Measurements from ENCODE around the gene DGKB. TPM values are rescaled to one million over a fixed set of nuclear protein-coding genes. Genes with fewer than 3 reads are reported as not detected.
"Not testable (repeated sequence)": the region's sequence is repeated elsewhere in the genome, so short reads cannot be mapped to it uniquely, and the experiment has no call there.

The DGKB gene
- total and polyA plus RNA-seq, 5 donors: 0.16 to 1.1 (median 0.54) TPM

GRCh38 chr7:14294637-14295036 lies 607.9 kb downstream of the DGKB start:
- Histone ChIP-seq H3K4me3 (ENCODE audit: low read length) (no peak overlapping the region), H3K27ac (ENCODE audit: low read length) (no peak overlapping the region), H3K4me1 (ENCODE audit: control insufficient read depth, insufficient read depth, low read length) (no peaks in the 10 kb centered on the region), H3K9me3 (ENCODE audit: control insufficient read depth, low read length) (no peaks in the 10 kb centered on the region), H3K27me3 (ENCODE audit: control insufficient read depth, insufficient read depth) (no peaks in the 10 kb centered on the region)
- intact Hi-C loops (cut with DNase I): no loop called here
- DNase-seq: no peak
- ATAC-seq: no peak
- 75% methylated on average over 1 of the region's 1 CpG for WGBS

- 73% methylated on average over 2 of the region's 2 CpGs for WGBS
- Histone ChIP-seq H3K4me1 (ENCODE audit: control insufficient read depth, insufficient read depth, low read length) (no peaks in the 10 kb centered on the region), H3K27ac (ENCODE audit: low read length) (no peak overlapping the region), H3K27me3 (ENCODE audit: control insufficient read depth, insufficient read depth) (no peaks in the 10 kb centered on the region), H3K9me3 (ENCODE audit: control insufficient read depth, low read length) (no peaks in the 10 kb centered on the region), H3K4me3 (ENCODE audit: low read length) (no peak overlapping the region)
- ATAC-seq (no peak), DNase-seq (no peak)
- intact Hi-C loops (cut with DNase I): no loop called here
Observed at GRCh38 chr7:14293434-14293833, 609.1 kb downstream of the DGKB start.

- no peak overlapping the region for H3K27ac ChIP-seq (ENCODE audit: low read length)
- H3K9me3 ChIP-seq (ENCODE audit: control insufficient read depth, low read length): no peaks in the 10 kb centered on the region
- no peaks in the 10 kb centered on the region for H3K27me3 ChIP-seq (ENCODE audit: control insufficient read depth, insufficient read depth)
- H3K4me1 ChIP-seq (ENCODE audit: control insufficient read depth, insufficient read depth, low read length): no peaks in the 10 kb centered on the region
- intact Hi-C loops (cut with DNase I): no loop called here
- ATAC-seq (no peak), DNase-seq (no peak)
- H3K4me3 ChIP-seq (ENCODE audit: low read length): no peak overlapping the region
Observed at GRCh38 chr7:14292737-14293136, 609.8 kb downstream of the DGKB start.

- ATAC-seq (no peak), DNase-seq (no peak)
- Histone ChIP-seq H3K4me3 (ENCODE audit: low read length) (no peak overlapping the region), H3K27me3 (ENCODE audit: control insufficient read depth, insufficient read depth) (no peaks in the 10 kb centered on the region), H3K9me3 (ENCODE audit: control insufficient read depth, low read length) (no peaks in the 10 kb centered on the region), H3K27ac (ENCODE audit: low read length) (no peak overlapping the region), H3K4me1 (ENCODE audit: control insufficient read depth, insufficient read depth, low read length) (no peaks in the 10 kb centered on the region)
- intact Hi-C loops (cut with DNase I): no loop called here
Observed at GRCh38 chr7:14289957-14290356, 612.6 kb downstream of the DGKB start.

DNA sequence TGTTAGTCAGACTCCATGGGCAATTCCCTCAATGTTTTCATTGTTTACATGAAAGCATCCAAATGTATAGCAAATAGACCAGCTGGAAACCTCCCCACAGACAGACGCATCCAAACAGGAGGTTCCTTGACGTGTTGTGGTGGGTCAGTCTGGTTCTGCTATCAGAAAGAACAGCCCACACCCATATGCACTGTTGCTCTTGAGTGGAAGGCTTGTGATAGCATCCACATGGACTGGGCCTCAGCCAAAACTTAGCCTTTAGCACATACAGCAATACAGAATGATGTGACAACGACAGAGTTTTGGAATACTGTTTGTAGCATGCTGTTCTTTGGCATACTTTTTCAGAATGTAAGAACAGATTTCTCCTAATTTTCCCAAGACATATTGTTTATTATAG lies 613.9 kb downstream of the DGKB start:
- Histone ChIP-seq H3K4me3 (ENCODE audit: low read length) (no peak overlapping the region), H3K27me3 (ENCODE audit: control insufficient read depth, insufficient read depth) (no peaks in the 10 kb centered on the region), H3K4me1 (ENCODE audit: control insufficient read depth, insufficient read depth, low read length) (no peaks in the 10 kb centered on the region), H3K27ac (ENCODE audit: low read length) (no peak overlapping the region), H3K9me3 (ENCODE audit: control insufficient read depth, low read length) (no peaks in the 10 kb centered on the region)
- intact Hi-C loops (cut with DNase I): no loop called here
- DNase-seq (no peak), ATAC-seq (no peak)
- WGBS: 16% methylated on average over 3 of the region's 3 CpGs

DNA sequence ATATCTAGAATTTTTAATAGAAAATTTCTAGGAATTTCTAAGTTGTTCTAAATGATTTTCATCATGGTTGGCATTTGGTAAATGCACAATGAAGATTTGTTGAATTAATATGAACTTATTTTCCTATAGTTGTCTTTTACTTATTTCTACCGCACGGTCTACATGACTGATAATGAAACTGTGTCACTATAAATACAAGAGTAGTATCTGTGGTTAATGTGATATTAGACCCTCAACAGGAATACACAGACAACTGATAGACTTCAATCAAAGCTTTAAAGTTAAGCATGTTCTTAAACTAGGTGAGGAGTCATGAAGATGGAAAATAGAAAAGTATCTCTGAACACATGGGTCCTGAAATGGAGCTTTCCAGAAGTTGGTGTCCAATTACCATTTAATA lies 615.2 kb downstream of the DGKB start:
- ATAC-seq (no peak), DNase-seq (no peak)
- intact Hi-C loops (cut with DNase I): no loop called here
- Histone ChIP-seq H3K4me1 (ENCODE audit: control insufficient read depth, insufficient read depth, low read length) (no peaks in the 10 kb centered on the region), H3K4me3 (ENCODE audit: low read length) (no peak overlapping the region), H3K9me3 (ENCODE audit: control insufficient read depth, low read length) (no peaks in the 10 kb centered on the region), H3K27me3 (ENCODE audit: control insufficient read depth, insufficient read depth) (no peaks in the 10 kb centered on the region), H3K27ac (ENCODE audit: low read length) (no peak overlapping the region)
- WGBS: 86% methylated on average over 2 of the region's 2 CpGs

DNA sequence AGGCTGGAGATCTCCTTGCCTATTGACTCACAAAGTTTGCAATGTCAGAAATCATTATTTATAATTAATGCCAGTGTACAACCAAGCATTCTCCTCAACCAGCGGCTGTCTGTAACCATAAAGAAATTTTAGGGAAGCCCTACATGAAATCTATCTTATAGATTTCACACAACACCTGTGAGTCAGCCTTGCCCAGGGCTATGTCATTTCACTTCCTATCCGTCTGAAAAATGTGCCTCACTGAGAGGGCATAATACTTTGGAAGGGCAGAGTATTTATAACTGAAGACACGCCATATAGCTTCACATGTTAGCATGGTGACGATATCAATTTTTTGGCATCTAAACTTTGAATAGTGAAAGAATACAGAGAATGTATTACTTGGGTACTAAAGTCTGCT lies 616.5 kb downstream of the DGKB start:
- no peak overlapping the region for H3K4me3 ChIP-seq (ENCODE audit: low read length)
- DNase-seq (no peak), ATAC-seq (no peak)
- 64% methylated on average over 4 of the region's 4 CpGs for WGBS
- intact Hi-C loops (cut with DNase I): no loop called here
- no peaks in the 10 kb centered on the region for H3K4me1 ChIP-seq (ENCODE audit: control insufficient read depth, insufficient read depth, low read length)
- no peaks in the 10 kb centered on the region for H3K9me3 ChIP-seq (ENCODE audit: control insufficient read depth, low read length)
- no peaks in the 10 kb centered on the region for H3K27me3 ChIP-seq (ENCODE audit: control insufficient read depth, insufficient read depth)
- H3K27ac ChIP-seq (ENCODE audit: low read length): no peak overlapping the region

DNA sequence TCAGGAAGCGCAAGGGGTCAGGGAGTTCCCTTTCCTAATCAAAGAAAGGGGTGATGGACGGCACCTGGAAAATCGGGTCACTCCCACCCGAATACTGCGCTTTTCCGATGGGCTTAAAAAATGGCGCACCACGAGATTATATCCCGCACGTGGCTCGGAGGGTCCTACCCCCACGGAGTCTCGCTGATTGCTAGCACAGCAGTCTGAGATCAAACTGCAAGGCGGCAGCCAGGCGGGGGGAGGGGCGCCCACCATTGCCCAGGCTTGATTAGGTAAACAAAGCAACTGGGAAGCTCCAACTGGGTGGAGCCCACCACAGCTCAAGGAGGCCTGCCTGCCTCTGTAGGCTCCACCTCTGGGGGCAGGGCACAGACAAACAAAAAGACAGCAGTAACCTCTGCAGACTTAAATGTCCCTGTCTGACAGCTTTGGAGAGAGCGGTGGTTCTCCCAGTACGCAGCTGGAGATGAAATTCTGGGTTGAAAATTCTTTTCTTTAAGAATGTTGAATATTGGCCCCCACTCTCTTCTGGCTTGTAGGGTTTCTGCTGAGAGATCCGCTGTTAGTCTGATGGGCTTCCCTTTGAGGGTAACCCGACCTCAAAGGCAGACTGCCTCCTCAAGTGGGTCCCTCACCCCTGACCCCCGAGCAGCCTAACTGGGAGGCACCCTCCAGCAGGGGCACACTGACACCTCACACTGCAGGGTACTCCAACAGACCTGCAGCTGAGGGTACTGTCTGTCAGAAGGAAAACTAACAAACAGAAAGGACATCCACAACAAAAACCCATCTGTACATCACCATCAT lies 623.3 kb downstream of the DGKB start:
- H3K27me3 ChIP-seq (ENCODE audit: control insufficient read depth, insufficient read depth); H3K4me3 ChIP-seq (ENCODE audit: low read length); intact Hi-C loops (cut with DNase I); ATAC-seq; H3K27ac ChIP-seq (ENCODE audit: low read length); H3K9me3 ChIP-seq (ENCODE audit: control insufficient read depth, low read length); H3K4me1 ChIP-seq (ENCODE audit: control insufficient read depth, insufficient read depth, low read length): not testable (repeated sequence)
- 56% methylated on average over 21 of the region's 21 CpGs for WGBS
- peak in 1 of 3 donors; percentile 35 for DNase-seq

DNA sequence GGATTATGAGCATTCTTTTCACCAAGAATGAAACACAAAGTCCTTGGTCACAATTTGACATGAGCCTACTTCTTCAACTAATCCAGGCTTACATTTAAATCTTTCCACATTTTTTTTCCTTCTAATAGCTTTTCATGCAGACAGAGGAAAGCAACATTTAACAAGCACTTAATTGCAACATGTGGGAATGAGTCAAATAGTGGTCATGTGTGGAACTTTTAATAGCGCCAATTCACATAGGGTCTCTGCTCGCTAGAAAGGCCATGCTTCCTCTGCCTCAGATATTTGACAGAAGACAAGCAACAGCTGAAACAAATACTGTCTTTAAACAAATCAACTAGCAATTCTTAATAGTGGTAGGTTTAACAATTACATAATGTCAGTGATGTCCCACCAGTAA lies 627.2 kb downstream of the DGKB start:
- WGBS: 75% methylated on average over 2 of the region's 2 CpGs
- intact Hi-C loops (cut with DNase I): no loop called here

DNA sequence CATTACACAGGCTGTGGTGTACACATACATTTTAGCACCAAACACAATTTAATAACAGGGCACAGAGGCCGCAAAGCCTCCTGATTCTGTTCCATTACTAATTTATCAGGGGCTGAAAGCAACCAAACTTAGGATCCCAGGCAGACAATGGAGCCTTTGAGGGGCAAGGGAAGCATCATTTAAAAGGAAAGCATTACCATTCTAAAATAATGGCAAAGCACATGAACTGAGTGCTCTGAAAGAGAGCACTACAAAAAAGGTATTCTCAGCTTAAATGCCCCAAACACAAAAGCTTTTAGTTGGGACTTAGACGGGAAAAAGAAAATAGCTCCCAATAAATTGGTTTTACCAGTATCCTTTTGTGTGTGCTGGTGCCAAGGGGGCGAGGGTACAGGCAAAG lies 631.1 kb downstream of the DGKB start:
- 89% methylated on average over 3 of the region's 3 CpGs for WGBS
- no peak for DNase-seq

More for the DNA sequence above, 627.2 kb downstream of the DGKB start:
- Histone ChIP-seq H3K9me3 (ENCODE audit: control insufficient read depth, low read length) (no peaks in the 10 kb centered on the region), H3K27ac (ENCODE audit: low read length) (no peak overlapping the region), H3K4me3 (ENCODE audit: low read length) (no peak overlapping the region), H3K27me3 (ENCODE audit: control insufficient read depth, insufficient read depth) (no peaks in the 10 kb centered on the region), H3K4me1 (ENCODE audit: control insufficient read depth, insufficient read depth, low read length) (no peaks in the 10 kb centered on the region)
- DNase-seq (no peak), ATAC-seq (no peak)

DNA sequence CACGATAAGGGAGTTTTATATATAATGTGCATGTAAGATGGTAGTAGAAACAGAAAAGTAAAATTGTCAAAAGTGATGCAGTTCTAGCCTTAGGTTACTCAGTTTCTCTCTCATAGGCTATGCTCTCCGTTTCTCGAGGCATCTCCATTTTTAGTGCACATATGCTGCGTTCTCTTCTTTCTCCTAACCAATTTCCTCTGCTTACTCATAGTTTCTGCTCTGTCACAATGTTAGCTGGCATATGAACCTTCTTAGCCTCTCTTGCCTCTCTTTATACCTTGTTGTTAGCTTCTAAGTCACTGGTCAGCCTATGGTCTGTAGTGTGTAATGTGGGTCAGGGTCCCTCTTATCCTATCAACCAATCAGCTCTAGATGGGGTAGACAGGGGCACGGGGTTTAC lies 632.5 kb downstream of the DGKB start:
- Histone ChIP-seq H3K27ac (ENCODE audit: low read length) (no peak overlapping the region), H3K9me3 (ENCODE audit: control insufficient read depth, low read length) (no peaks in the 10 kb centered on the region), H3K4me1 (ENCODE audit: control insufficient read depth, insufficient read depth, low read length) (no peaks in the 10 kb centered on the region), H3K27me3 (ENCODE audit: control insufficient read depth, insufficient read depth) (no peaks in the 10 kb centered on the region), H3K4me3 (ENCODE audit: low read length) (no peak overlapping the region)
- intact Hi-C loops (cut with DNase I): no loop called here
- DNase-seq (no peak), ATAC-seq (no peak)
- WGBS: 81% methylated on average over 5 of the region's 5 CpGs

More for the DNA sequence above, 631.1 kb downstream of the DGKB start:
- Histone ChIP-seq H3K9me3 (ENCODE audit: control insufficient read depth, low read length) (no peaks in the 10 kb centered on the region), H3K4me3 (ENCODE audit: low read length) (no peak overlapping the region), H3K27me3 (ENCODE audit: control insufficient read depth, insufficient read depth) (no peaks in the 10 kb centered on the region), H3K27ac (ENCODE audit: low read length) (no peak overlapping the region), H3K4me1 (ENCODE audit: control insufficient read depth, insufficient read depth, low read length) (no peaks in the 10 kb centered on the region)
- ATAC-seq: no peak
- intact Hi-C loops (cut with DNase I): no loop called here

DNA sequence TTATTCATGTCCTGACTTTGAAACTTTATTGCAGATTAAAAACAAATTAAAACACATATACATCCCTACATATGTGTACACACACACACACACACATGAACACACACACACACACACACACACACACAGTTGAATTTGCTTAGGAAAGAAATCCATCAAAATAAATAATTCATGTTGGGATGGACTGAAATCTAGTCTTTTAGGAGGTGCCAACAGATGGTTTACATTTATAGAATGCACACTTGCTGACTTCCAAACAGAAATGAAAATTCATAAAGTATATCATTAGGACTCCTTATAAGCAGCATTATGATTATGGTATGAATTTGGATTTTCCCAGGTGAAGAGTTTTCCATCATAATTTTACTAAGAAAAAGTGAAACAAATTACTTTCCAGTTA lies 642.5 kb downstream of the DGKB start:
- ATAC-seq (no peak), DNase-seq (no peak)
- Histone ChIP-seq H3K4me1 (ENCODE audit: control insufficient read depth, insufficient read depth, low read length) (no peaks in the 10 kb centered on the region), H3K9me3 (ENCODE audit: control insufficient read depth, low read length) (no peaks in the 10 kb centered on the region), H3K4me3 (ENCODE audit: low read length) (no peak overlapping the region), H3K27me3 (ENCODE audit: control insufficient read depth, insufficient read depth) (no peaks in the 10 kb centered on the region), H3K27ac (ENCODE audit: low read length) (no peak overlapping the region)
- intact Hi-C loops (cut with DNase I): no loop called here
